ENCODE measurements around the gene ENPP3. TPM values are rescaled to one million over a fixed set of nuclear protein-coding genes. Genes with fewer than 3 reads are reported as not detected.

The ENPP3 gene
- polyA plus RNA-seq (2013, experiment 1 of 2), result 0.07 TPM
- polyA plus RNA-seq (2013, experiment 2 of 2), result 0.18 TPM

DNA sequence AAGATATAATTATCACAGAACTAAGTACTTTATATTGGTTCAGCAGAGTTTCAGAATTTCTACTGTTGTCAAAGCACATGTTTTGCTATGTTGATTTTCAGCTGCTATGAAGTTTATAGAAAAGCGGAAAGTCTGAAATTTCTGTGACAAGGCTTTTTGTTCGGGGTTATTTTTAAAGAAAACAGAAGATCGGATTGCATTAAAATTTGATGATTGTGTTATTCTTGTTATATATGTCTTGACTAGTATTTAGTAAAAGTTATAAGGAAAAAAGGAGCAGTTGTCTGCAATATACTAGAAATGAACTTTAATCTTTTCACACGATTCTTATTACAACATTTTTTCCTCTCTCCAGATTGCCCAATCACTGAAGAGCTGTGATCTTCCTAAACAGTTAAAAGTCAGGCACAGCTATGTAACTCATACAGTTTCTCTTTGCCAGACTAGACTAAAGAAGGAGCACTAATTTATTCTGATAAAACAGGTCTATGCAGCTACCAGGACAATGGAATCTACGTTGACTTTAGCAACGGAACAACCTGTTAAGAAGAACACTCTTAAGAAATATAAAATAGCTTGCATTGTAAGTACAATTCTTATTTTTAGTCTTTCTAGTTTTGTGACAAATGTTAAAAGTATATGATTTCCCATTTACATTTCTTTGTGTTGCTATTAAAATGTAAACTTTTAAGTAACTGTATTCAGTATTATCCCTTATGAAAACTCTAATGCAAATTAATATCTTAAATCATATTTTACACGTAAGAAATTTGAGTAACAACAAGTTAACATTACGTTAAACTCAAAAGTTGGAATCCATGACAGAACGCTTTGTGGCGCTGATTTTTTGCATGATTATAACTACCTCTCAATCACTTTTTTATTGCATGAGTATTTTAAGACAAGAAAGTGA is at the start of gene ENPP3:
ENPP3 (plus strand) TSS at position 423 of the 913 bp plus-strand sequence; CDS start at position 506, 83 bp downstream.
- DNase-seq (ENCODE audit: low spot score), result no peak
- WGBS, 2 donors (ENCODE audit: extremely low coverage in 2 of 2, insufficient read length in 2 of 2, insufficient replicate concordance in 1 of 2), result 100% methylated on average over 1 of the region's 10 CpGs; no CpG with 5 or more reads in 1 of the 2 donors
- Histone ChIP-seq H4K8ac (ENCODE audit: low read depth, low read length) (no peak within 1 kb of the TSS), H3K4me2 (ENCODE audit: insufficient read depth, low read length, poor library complexity, severe bottlenecking) (no peak within 1 kb of the TSS), H3K27ac (replicated peaks; ENCODE audit: low read length) (no peak within 1 kb of the TSS), H2AFZ (ENCODE audit: low read length) (no peak within 1 kb of the TSS), H2BK5ac (ENCODE audit: low read length) (no peak within 1 kb of the TSS), H4K91ac (ENCODE audit: low read depth, low read length, poor library complexity) (no peak within 1 kb of the TSS), H3K14ac (ENCODE audit: low read length) (no peak within 1 kb of the TSS), H3K79me1 (ENCODE audit: low read depth, low read length) (no peaks in the 10 kb centered on the region), H3K4me1 (ENCODE audit: control insufficient read depth in 2 of 2, insufficient read depth in 1 of 2, low read depth in 1 of 2, low read length in 2 of 2) (no peaks in the 10 kb centered on the region), H2AK5ac (ENCODE audit: low read depth, low read length) (no peak within 1 kb of the TSS), H3K9ac (ENCODE audit: low read depth, low read length, poor library complexity) (no peak within 1 kb of the TSS), H2BK120ac (ENCODE audit: low read depth, low read length) (no peak within 1 kb of the TSS), H3K23ac (ENCODE audit: low read depth, low read length, poor library complexity) (no peak within 1 kb of the TSS), H2BK15ac (ENCODE audit: low read length) (no peak within 1 kb of the TSS), H3K36me3 (replicated peaks in 1 of 2; ENCODE audit: control insufficient read depth in 2 of 2, insufficient read depth in 2 of 2, low read length in 2 of 2) (no peaks in the 10 kb centered on the region), H3K18ac (ENCODE audit: low read length) (no peak within 1 kb of the TSS), H3K9me3 (replicated peaks in 1 of 2; ENCODE audit: control insufficient read depth in 2 of 2, insufficient read depth in 1 of 2, low read depth in 1 of 2, low read length in 2 of 2) (no peaks in the 10 kb centered on the region), H3K27me3 (ENCODE audit: control insufficient read depth in 3 of 3, insufficient read depth in 3 of 3, low read depth in 1 of 3, low read length in 3 of 3) (no peaks in the 10 kb centered on the region), H3K4ac (ENCODE audit: low read length) (no peak within 1 kb of the TSS), H3K4me3 (ENCODE audit: low read length in 2 of 2) (no peak within 1 kb of the TSS), H2BK12ac (ENCODE audit: low read length) (no peak within 1 kb of the TSS)

DNA sequence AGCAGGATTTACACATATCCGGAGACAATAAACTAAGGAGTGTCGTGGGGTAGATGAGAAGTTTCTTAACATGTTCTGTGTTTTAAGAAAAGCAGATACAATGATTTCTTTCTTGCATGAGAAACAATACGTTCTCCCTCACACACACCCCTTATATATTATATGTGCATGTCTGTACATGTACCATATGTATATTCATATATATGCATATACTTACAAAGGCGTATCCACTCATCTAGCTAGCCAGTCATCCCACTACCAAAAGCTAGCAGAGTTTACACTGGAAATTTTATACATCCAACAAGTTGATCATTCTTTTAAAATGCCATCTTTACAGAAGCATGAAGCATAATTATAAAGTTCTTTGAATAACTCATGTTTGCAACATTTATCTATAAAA is 49.2 kb upstream of the ENPP3 start:
- no peak overlapping the region for H3K4me2 ChIP-seq (ENCODE audit: insufficient read depth, low read length, poor library complexity, severe bottlenecking)
- WGBS, 2 donors (ENCODE audit: extremely low coverage in 2 of 2, insufficient read length in 2 of 2, insufficient replicate concordance in 1 of 2), result no CpG with 5 or more reads among the region's 4 CpGs
- no peak overlapping the region for H4K91ac ChIP-seq (ENCODE audit: low read depth, low read length, poor library complexity)
- H3K36me3 ChIP-seq (replicated peaks in 1 of 2; ENCODE audit: control insufficient read depth in 2 of 2, insufficient read depth in 2 of 2, low read length in 2 of 2), result peaks cover 11 to 100% of the 10 kb centered on the region in 2 donors
- H3K4ac ChIP-seq (ENCODE audit: low read length), result no peak overlapping the region
- no peaks in the 10 kb centered on the region for H3K4me1 ChIP-seq (ENCODE audit: control insufficient read depth in 2 of 2, insufficient read depth in 1 of 2, low read depth in 1 of 2, low read length in 2 of 2)
- DNase-seq (ENCODE audit: low spot score), result no peak
- no peak overlapping the region for H3K4me3 ChIP-seq (ENCODE audit: low read length in 2 of 2)
- H3K9me3 ChIP-seq (replicated peaks in 1 of 2; ENCODE audit: control insufficient read depth in 2 of 2, insufficient read depth in 1 of 2, low read depth in 1 of 2, low read length in 2 of 2), result no peaks in the 10 kb centered on the region
- no peaks in the 10 kb centered on the region for H3K27me3 ChIP-seq (ENCODE audit: control insufficient read depth in 3 of 3, insufficient read depth in 3 of 3, low read depth in 1 of 3, low read length in 3 of 3)
- H2AK5ac ChIP-seq (ENCODE audit: low read depth, low read length), result no peak overlapping the region
- no peak overlapping the region for H2BK120ac ChIP-seq (ENCODE audit: low read depth, low read length)
- no peak overlapping the region for H2BK12ac ChIP-seq (ENCODE audit: low read length)
- H3K27ac ChIP-seq (replicated peaks; ENCODE audit: low read length), result no peak overlapping the region
- H3K18ac ChIP-seq (ENCODE audit: low read length), result no peak overlapping the region
- no peak overlapping the region for H3K23ac ChIP-seq (ENCODE audit: low read depth, low read length, poor library complexity)
- H2AFZ ChIP-seq (ENCODE audit: low read length), result no peak overlapping the region
- no peak overlapping the region for H2BK5ac ChIP-seq (ENCODE audit: low read length)
- H3K79me1 ChIP-seq (ENCODE audit: low read depth, low read length), result no peaks in the 10 kb centered on the region
- H2BK15ac ChIP-seq (ENCODE audit: low read length), result no peak overlapping the region
- H3K9ac ChIP-seq (ENCODE audit: low read depth, low read length, poor library complexity), result no peak overlapping the region
- no peak overlapping the region for H4K8ac ChIP-seq (ENCODE audit: low read depth, low read length)
- no peak overlapping the region for H3K14ac ChIP-seq (ENCODE audit: low read length)

DNA sequence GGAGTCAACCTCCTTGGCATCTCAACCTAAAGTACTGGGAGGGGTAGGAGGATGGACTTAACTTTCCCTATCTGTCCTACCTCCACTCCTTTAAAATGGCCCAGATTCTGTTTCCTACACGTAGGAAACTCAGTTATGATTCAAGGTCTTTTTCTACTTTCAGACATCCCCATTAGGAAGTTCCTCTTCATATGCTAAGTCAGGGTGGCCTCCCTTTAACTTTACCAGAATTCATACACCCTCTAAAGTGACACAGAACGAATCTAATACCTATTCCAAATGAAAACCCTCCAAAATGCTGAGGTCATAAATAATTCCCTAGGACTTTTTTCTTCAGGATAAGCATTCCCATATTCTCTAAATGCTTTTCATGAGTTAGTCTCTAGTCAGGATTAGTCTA is 48.5 kb upstream of the ENPP3 start:
- Histone ChIP-seq H3K4me2 (ENCODE audit: insufficient read depth, low read length, poor library complexity, severe bottlenecking) (no peak overlapping the region), H3K9ac (ENCODE audit: low read depth, low read length, poor library complexity) (no peak overlapping the region), H3K79me1 (ENCODE audit: low read depth, low read length) (no peaks in the 10 kb centered on the region), H3K14ac (ENCODE audit: low read length) (no peak overlapping the region), H2BK120ac (ENCODE audit: low read depth, low read length) (no peak overlapping the region), H2BK5ac (ENCODE audit: low read length) (no peak overlapping the region), H3K27me3 (ENCODE audit: control insufficient read depth in 3 of 3, insufficient read depth in 3 of 3, low read depth in 1 of 3, low read length in 3 of 3) (no peaks in the 10 kb centered on the region), H3K23ac (ENCODE audit: low read depth, low read length, poor library complexity) (no peak overlapping the region), H3K27ac (replicated peaks; ENCODE audit: low read length) (no peak overlapping the region), H3K4ac (ENCODE audit: low read length) (no peak overlapping the region), H3K4me3 (ENCODE audit: low read length in 2 of 2) (no peak overlapping the region), H3K4me1 (ENCODE audit: control insufficient read depth in 2 of 2, insufficient read depth in 1 of 2, low read depth in 1 of 2, low read length in 2 of 2) (no peaks in the 10 kb centered on the region), H2AFZ (ENCODE audit: low read length) (no peak overlapping the region), H3K18ac (ENCODE audit: low read length) (no peak overlapping the region), H3K36me3 (replicated peaks in 1 of 2; ENCODE audit: control insufficient read depth in 2 of 2, insufficient read depth in 2 of 2, low read length in 2 of 2) (peaks cover 10 to 100% of the 10 kb centered on the region in 2 donors), H3K9me3 (replicated peaks in 1 of 2; ENCODE audit: control insufficient read depth in 2 of 2, insufficient read depth in 1 of 2, low read depth in 1 of 2, low read length in 2 of 2) (no peaks in the 10 kb centered on the region), H2BK12ac (ENCODE audit: low read length) (no peak overlapping the region), H2AK5ac (ENCODE audit: low read depth, low read length) (no peak overlapping the region), H4K91ac (ENCODE audit: low read depth, low read length, poor library complexity) (no peak overlapping the region), H4K8ac (ENCODE audit: low read depth, low read length) (no peak overlapping the region), H2BK15ac (ENCODE audit: low read length) (no peak overlapping the region)
- WGBS, 2 donors (ENCODE audit: extremely low coverage in 2 of 2, insufficient read length in 2 of 2, insufficient replicate concordance in 1 of 2), result no CpG with 5 or more reads among the region's 2 CpGs
- no peak for DNase-seq (ENCODE audit: low spot score)

DNA sequence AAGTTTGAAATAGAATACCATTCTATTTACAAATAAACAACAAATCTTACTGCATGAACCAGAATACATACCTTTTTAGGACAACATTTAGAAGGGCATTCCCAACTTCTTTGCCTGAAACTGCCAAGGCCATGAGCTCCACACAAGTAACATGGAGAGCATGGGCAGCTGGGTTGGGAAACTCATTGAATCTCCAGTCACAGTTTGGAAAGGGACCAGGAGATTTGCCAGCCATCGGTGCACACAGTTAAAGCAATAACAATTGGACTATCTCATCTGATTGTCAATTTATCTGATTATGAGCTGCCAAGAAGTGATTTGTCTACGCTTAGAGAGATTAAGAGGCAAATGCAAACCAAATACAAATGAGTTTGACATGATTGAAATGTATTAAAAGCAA is 44.2 kb upstream of the ENPP3 start:
- Histone ChIP-seq H2BK120ac (ENCODE audit: low read depth, low read length) (no peak overlapping the region), H3K36me3 (replicated peaks in 1 of 2; ENCODE audit: control insufficient read depth in 2 of 2, insufficient read depth in 2 of 2, low read length in 2 of 2) (peaks cover 11 to 99% of the 10 kb centered on the region in 2 donors)
- WGBS, 2 donors (ENCODE audit: extremely low coverage in 2 of 2, insufficient read length in 2 of 2, insufficient replicate concordance in 1 of 2), result no CpG with 5 or more reads among the region's 2 CpGs

More for the DNA sequence above, 44.2 kb upstream of the ENPP3 start:
- H3K9ac ChIP-seq (ENCODE audit: low read depth, low read length, poor library complexity), result no peak overlapping the region
- H2AK5ac ChIP-seq (ENCODE audit: low read depth, low read length), result no peak overlapping the region
- H3K27me3 ChIP-seq (ENCODE audit: control insufficient read depth in 3 of 3, insufficient read depth in 3 of 3, low read depth in 1 of 3, low read length in 3 of 3), result no peaks in the 10 kb centered on the region
- H3K4me1 ChIP-seq (ENCODE audit: control insufficient read depth in 2 of 2, insufficient read depth in 1 of 2, low read depth in 1 of 2, low read length in 2 of 2), result no peaks in the 10 kb centered on the region
- DNase-seq (ENCODE audit: low spot score), result no peak
- H2BK15ac ChIP-seq (ENCODE audit: low read length), result no peak overlapping the region
- no peaks in the 10 kb centered on the region for H3K9me3 ChIP-seq (replicated peaks in 1 of 2; ENCODE audit: control insufficient read depth in 2 of 2, insufficient read depth in 1 of 2, low read depth in 1 of 2, low read length in 2 of 2)
- H2BK5ac ChIP-seq (ENCODE audit: low read length), result no peak overlapping the region
- no peak overlapping the region for H4K8ac ChIP-seq (ENCODE audit: low read depth, low read length)
- H2AFZ ChIP-seq (ENCODE audit: low read length), result no peak overlapping the region
- H3K23ac ChIP-seq (ENCODE audit: low read depth, low read length, poor library complexity), result no peak overlapping the region
- no peak overlapping the region for H3K14ac ChIP-seq (ENCODE audit: low read length)
- H3K79me1 ChIP-seq (ENCODE audit: low read depth, low read length), result no peaks in the 10 kb centered on the region
- H3K4ac ChIP-seq (ENCODE audit: low read length), result no peak overlapping the region
- no peak overlapping the region for H3K4me2 ChIP-seq (ENCODE audit: insufficient read depth, low read length, poor library complexity, severe bottlenecking)
- no peak overlapping the region for H3K27ac ChIP-seq (replicated peaks; ENCODE audit: low read length)
- no peak overlapping the region for H4K91ac ChIP-seq (ENCODE audit: low read depth, low read length, poor library complexity)
- no peak overlapping the region for H2BK12ac ChIP-seq (ENCODE audit: low read length)
- no peak overlapping the region for H3K4me3 ChIP-seq (ENCODE audit: low read length in 2 of 2)
- H3K18ac ChIP-seq (ENCODE audit: low read length), result no peak overlapping the region

Data from neuronal stem cell (in vitro differentiated cells).